Stimulated activated naive CD4-positive, alpha-beta T cell treated with Interleukin-2 at 50 U/mL for 16 hours (primary cell): ENCODE data around the gene CCNG1.
"Not testable (repeated sequence)": the region's sequence is repeated elsewhere in the genome, so short reads cannot be mapped to it uniquely, and the experiment has no call there.

Experiments used
- DNase-seq: peaks from one replicate; lab custom pipeline; 2025; lab: John Stamatoyannopoulos, UW

CCNG1 gene, protein sequence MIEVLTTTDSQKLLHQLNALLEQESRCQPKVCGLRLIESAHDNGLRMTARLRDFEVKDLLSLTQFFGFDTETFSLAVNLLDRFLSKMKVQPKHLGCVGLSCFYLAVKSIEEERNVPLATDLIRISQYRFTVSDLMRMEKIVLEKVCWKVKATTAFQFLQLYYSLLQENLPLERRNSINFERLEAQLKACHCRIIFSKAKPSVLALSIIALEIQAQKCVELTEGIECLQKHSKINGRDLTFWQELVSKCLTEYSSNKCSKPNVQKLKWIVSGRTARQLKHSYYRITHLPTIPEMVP

GRCh38 chr5:163437309-163438182 is at the start of gene CCNG1:
Gene CCNG1 (plus strand): TSS chr5:163437595. CDS start chr5:163439257, 1,662 bp downstream.
- DNase-seq, result peak; percentile 87

DNA sequence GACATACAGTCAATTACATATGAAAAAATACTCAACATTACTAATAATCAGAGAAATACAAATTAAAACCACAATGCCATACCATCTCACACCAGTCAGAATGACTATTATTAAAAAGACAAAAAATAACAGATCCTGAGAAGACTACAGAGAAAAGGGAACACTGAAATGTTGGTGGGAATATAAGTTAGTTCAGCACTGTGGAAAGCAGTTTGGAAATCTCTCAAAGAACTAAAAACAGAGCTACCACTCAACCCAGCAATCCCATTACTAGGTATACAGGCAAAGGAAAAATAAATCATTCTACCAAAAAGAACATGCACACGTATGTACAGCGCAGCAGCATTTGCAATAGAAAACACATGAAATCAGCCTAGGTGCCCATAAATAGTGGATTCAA is 41.6 kb upstream of the CCNG1 start:
- no peak for DNase-seq

- DNase-seq, result not testable (repeated sequence)
These were observed 40.5 kb upstream of the CCNG1 start for GRCh38 chr5:163396818-163397340.

GRCh38 chr5:163397354-163397753 is 40.0 kb upstream of the CCNG1 start:
- DNase-seq, result no peak

GRCh38 chr5:163399923-163400322 is 37.5 kb upstream of the CCNG1 start:
- no peak for DNase-seq

DNA sequence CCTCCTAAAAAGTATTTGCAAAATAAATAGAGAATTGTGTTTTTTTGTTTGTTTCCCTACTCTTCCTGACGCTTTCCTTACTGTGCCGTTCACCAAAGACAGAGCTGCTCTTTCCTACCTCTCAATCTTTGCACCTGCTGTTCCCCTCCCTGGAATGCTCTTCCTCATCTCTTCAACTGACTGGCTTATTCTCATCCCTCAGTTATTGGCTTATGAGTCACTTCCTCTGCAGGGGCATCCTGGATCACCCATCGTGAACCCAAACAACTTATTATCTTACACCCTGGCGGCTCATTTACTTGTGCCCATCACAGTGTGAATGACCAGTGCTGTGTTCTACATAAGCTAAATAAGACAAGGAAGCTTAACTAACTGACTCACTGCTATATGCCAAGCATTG is 36.1 kb upstream of the CCNG1 start:
- no peak for DNase-seq

DNA sequence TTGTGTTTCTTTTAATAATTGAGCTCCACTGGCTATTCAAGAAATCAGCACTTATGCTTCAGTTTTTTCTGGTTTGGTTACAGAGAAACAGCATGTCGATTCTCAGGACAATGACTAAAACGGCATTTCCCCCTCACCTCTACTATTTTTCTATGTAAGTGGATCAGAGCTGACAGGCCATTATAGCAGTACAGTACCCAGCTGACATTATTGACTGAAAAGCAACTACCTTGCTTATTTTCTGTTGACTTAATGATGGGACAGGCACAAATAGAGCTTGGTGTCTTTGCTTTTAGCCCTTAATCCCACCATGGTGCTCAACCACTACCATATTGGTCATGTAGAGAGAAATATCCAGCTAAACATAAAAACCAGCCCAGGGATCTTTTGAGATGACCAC is 35.4 kb upstream of the CCNG1 start:
- DNase-seq, result no peak

DNA sequence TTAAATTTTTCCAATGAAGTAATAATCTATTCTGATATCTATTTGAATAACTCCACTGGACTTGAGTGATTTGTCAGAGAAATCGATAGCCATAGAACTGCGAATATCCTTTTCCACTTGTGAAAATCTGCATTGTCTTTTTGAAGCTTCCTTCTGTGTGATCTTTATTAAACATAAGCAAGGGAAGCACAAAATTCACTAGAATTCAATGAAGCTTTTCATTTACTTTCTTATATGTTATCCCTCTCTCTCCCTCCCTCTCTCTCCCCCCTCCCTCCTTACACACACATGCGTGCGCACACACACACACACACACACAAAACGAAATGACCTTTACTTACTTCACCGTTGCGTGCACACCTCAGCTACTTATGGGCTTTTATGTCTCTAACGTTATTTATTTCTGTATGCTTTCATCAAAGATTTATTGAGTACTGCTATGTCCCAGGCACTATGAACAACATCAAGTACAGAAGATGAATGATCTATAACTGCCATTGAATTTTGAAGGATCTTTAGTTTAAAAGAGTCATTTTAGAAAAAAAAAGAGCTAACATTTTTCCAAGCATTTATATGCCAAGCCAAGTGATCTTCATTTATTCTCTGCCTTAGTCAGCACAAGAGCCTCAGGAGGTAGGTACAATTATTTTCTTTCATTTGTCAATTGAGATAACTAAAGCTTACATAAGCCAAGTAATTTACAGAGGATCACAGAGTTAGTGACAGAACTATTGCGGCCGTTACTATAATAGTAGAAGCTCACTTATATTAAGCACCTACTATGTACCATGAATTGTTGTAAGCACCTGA is 32.8 kb upstream of the CCNG1 start:
- no peak for DNase-seq

GRCh38 chr5:163407034-163407655 is 30.2 kb upstream of the CCNG1 start:
- no peak for DNase-seq

DNA sequence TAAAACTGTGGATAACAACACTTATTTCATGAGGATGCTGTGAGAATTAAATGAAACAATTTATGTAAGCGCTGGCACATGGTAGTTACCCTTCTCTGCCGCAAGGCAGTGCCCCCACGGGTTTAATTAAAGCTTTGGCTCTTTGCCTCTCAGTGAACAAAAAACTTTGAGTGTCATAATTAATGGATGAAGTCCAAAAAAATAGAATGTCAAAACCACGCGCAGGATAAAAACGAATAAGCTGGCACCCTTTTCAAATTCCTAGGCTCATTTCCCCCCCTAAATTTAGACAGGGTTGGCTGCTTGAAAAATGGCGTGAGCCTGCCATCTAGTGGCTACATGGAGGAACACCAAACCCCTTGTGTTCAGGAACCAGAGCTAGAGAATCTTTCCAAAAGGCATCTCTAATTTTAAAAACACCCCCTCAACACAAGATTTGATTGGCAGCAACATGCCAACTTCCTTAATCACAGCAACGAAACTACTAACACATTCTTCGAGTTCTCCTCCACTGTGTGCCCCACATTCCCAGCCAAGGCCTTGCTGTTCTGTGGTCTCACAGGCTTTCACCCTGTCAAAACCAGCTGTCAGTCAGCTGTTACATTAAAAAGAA is 29.0 kb upstream of the CCNG1 start:
- peak; percentile 13 for DNase-seq

DNA sequence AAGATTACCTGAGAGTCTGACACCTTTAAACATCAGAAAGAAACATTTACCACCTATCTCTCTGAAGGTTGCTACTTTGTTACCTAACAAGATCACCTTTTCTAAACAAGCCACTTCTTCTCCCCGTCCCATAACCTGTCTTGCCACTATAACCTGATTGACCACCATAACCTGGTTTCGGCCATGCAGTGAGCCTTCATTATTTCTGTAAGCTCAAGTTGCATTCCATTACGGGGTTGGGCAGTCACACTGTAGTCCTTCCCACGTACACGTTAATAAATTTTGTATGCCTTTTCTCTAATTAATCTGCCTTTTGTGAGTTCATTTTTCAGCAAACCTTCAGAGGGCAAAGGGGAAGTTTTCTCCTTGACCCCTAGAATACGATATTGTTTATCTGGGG is 28.0 kb upstream of the CCNG1 start:
- no peak for DNase-seq

GRCh38 chr5:163410505-163410904 is 26.9 kb upstream of the CCNG1 start:
- no peak for DNase-seq

DNA sequence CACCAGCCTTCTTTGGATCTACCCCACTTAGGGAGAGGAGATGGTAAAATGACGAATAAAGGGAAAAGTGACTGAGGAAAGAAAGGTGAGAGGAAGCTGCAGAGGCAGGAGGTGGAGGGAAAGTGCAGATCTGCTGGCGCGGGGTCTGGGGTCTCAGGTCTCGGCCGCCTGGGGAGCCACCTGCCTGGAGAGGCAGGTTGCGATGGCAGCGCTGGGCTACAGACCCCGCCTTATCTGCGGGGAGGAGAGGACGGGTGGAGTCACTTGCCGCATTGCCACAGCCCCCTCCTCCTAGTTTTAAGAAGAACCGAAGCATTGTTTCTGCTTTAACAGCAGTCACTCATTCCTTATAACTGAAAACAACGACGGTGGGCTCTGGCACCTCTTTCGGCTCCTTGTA is 21.7 kb upstream of the CCNG1 start:
- DNase-seq, result not testable (repeated sequence)

- DNase-seq, result no peak
These were observed 12.6 kb upstream of the CCNG1 start for GRCh38 chr5:163424836-163425235.

- DNase-seq, result not testable (repeated sequence)
These were observed 11.3 kb upstream of the CCNG1 start for GRCh38 chr5:163426128-163426527.

DNA sequence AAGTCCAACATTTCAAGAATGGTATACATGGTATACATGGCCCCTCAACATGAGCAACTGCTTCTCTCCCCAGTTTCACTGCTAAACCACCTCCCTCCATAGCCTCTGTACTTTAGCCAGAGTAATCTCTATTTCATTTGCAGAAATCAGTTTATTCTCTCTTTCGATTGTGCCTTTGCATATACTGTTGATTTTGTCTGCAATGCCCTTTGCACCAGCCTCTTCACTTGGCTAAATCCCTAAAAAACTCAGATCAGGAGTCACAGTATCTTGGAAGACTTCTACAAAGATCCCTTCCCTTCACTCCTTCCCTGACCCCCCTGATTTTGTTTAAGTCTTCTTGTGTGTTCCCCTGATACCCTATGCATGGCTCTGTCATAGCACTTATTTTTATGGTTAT is 4.9 kb upstream of the CCNG1 start:
- no peak for DNase-seq

- no peak for DNase-seq
These were observed 4.1 kb upstream of the CCNG1 start for GRCh38 chr5:163433271-163433670.

DNA sequence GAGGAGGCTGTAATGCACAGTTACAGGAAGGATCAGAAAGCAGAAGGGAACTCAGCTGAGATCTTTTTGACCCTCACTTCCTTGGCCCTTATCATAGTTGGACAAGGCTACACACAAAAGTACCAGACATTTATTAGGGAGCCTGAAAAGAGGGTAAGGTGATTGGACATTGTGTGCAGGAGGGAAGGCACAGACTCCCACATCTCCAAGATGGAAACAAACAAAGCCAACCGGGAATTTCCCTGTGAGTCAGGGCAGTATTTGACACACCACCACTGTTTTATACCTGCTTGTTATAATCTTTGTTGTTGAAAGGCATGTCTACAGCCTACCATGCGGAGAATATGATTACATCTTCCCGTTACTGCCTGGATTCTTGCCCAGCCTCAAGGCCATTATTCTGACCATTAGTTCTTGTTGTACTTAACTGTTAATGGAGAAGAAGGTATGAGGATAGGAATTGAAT is 3.0 kb upstream of the CCNG1 start:
- no peak for DNase-seq

- DNase-seq, result no peak
These were observed 880 bp upstream of the CCNG1 start for GRCh38 chr5:163436515-163436914.

DNA sequence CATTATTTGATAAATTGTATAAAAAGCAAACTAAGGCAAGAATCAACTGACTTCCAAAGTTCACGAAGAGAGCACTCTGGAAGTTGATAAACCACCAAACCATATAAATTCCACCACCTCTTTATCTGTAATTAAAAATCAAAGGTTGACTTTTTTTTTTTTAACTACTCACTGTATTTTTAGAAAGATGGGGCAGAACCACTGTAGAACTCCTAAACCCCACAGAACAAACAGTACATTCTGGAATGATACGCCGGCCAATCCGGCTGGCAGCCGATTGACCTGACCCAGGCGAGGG is 435 bp upstream of the CCNG1 start:
- DNase-seq, result no peak

- DNase-seq, result no peak
These were observed 1.7 kb downstream of the CCNG1 start for GRCh38 chr5:163439092-163439425.

DNA sequence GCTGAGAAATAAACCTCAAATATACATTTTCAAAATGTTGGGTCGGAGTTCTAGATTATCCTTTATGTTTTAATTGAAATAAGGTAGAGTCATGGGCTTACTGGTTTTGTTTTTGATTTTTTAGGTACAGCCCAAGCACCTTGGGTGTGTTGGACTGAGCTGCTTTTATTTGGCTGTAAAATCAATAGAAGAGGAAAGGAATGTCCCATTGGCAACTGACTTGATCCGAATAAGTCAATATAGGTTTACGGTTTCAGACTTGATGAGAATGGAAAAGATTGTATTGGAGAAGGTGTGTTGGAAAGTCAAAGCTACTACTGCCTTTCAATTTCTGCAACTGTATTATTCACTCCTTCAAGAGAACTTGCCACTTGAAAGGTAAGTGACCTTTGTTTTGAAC is 3.6 kb downstream of the CCNG1 start:
- no peak for DNase-seq
